Cardiac septum (tissue), 1 donor: ENCODE results near the gene KCNK10. TPM values are rescaled to one million over a fixed set of nuclear protein-coding genes. Genes with fewer than 3 reads are reported as not detected.

Experiments used
- DNase-seq: peaks from one replicate; pipeline ENCODE4 v3.0.0-alpha.2; 2020; ENCODE audit warnings: low spot score
- intact Hi-C: fragments of 100-400 bp; cut with DNase I; formaldehyde crosslinking; loops from one replicate; pipeline ENCODE4 v1.14.0; 2022
- total RNA-seq: library from RNA; stranded (reverse); fragmentation: NEBNext Ultra II Directional; extraction: Animal tissue kit (Norgen Biotek cat#: 25700); gene quantifications from one replicate; pipeline ENCODE4 v1.2.1, GENCODE V29; 2021
- donor health status: DM: no; HTN: no; CAD: no.

KCNK10 gene
- total RNA-seq, 1 donor from 2014 or later: not detected

DNA sequence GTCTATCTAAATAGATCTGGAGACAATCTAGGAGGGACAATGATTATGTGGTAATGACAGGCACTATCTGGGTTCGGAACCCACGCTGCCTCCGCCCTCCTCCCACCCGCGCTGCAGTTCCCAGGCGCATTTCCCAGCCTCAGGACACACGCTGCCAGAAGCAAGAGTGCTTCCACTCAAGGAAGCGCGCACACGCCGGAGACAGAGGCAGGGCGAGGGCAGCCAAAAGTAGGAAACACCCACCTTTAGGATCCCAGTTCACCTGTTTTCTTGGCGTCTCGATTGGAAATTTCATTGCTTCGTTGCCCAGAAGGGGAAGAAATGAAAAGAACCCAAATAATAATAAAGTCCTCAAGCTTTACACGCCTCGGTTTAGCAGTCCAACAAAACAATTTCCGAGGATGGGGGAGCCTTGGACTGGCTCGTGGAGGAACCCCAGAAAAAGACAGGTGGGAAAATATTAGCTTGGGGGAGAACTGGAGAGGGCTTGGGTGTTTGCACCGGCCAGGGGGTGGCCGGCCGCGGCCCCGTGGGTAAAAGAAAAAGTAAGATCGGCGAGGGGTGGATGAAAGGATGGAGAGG, 474 bp downstream of the KCNK10 start:
- no peak for DNase-seq
- intact Hi-C loops: no loop called here

DNA sequence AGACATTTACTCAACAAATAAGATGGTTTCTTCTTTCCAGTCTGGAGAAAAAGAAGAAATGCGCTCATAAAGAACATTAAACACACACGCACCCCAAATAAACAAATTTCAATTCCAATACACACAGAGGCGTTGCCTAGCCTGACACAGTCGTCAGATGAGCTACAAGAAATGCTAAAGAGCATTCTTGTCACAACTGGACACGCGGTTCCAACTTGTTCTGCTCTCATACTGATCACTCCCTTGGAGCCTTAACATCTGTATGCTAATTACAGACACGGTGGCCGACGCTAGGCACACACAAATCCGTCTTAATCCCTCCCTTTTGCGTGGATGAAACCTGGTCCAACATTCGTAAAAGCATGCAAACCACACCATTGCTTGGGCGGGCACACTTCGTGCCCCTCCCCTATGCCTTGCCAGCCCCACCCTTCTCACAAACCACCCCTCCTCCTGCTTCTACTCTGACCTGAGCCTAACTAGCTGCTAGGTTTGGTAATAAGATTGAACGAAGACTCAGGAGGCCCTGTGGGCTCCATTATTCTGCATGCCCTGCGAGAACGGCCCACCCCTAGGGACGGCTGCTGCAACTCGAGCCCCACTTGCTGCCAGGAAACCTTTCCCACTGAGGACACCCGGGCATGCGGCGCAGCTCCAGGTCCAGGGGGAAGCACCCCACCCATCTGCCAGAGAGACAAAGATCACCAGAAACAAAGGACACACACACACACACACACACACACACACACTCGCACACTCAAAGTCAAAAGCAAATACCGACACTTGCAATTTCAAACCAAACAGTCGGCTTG, 1.2 kb downstream of the KCNK10 start:
- no peak for DNase-seq
- intact Hi-C loops: no loop called here

DNA sequence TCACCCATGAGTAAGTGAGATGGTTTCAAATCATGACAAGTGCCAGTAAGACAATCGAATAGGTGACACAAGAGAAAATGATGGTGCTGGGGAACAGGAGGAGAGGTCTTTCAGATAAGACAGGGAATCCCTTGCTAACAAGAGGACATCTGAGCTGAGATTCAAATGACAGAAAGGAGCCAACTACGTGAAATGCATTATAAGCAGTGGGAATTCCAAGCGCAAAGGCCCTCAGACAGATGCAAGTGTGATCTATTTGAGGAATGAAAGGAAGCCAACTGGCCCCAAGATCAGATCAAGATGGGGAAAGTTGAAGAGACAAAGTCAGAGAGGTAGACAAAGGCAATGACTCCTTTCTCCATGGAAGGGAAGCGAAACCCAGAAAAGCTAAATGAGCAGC, 4.7 kb downstream of the KCNK10 start:
- intact Hi-C loops: no loop called here
- no peak for DNase-seq

DNA sequence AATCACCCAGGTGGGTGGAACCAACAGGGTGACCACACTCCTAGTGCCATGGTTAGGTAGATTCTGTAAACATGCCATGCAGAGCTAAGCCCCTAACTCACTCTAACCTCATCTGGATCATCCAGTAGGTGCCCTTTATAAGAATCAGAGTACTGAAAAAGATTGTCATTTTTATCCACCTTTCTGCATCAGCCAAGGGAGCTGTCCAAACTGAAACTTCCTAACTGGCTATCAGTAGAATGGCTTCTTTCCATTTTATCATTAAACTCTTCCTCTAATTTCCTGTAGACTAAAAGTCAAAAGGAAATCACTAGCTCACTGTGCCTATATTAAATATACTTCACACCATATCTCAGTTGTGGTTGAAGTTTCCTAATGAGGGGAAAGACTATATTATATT, 6.5 kb downstream of the KCNK10 start:
- no peak for DNase-seq
- intact Hi-C loops: no loop called here

DNA sequence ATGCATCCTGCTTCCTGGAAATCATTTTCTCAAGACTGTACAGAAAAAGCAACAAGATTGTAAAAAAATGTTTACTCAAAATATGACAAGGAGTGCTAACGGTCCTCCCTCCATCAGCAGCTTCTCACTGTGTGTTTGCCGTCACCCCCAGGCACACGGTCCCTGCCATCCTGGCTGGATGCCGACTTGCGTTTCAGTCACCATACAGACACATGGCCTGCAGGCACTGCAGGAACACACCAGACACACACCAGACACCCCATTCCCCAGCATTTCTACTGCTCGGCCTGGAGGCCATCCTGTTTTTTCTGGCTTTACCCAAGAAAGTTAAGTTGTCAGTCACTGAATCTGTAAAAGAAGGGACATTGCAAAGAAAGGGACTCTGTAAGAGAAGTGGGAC, 10.8 kb downstream of the KCNK10 start:
- intact Hi-C loops: no loop called here
- no peak for DNase-seq

DNA sequence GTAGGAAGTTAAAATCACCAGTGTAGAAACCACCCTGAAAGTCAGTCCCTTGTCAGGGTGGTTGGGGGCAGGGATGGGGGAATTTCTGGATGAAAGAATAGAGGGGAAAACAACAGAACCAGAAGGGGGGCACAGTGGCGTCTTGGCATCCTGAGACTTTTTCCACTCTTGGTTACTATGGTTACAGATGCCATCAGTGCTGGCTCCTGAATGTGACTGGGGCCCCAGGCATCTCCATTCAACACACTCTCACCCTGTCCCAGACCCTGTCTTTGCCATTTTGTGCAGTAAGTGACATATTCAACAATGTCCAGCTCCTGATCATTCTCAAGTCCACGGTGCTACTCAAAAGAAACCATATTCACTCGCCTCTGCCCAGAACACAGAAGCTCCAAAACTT, 11.3 kb downstream of the KCNK10 start:
- no peak for DNase-seq
- intact Hi-C loops: no loop called here

DNA sequence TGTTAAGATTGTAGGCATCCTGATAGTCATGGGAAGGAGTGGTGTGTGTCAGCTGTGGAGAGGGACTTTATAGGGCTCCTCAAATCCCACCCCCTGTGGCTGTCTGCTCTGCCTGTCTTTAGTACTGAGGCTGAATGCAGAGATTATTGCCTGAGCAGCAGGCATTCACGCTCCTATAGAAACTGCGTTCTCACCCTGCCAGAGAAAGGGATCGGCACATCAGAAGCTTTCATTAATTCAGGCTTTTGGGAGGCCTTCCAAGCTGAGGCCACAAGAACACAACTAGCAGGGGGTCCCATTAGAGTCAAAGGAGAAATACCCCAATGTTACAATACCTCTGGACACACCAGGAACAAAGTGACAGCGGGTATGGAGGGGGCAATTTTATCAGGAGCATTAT, 12.6 kb downstream of the KCNK10 start:
- intact Hi-C loops: no loop called here
- DNase-seq: no peak

DNA sequence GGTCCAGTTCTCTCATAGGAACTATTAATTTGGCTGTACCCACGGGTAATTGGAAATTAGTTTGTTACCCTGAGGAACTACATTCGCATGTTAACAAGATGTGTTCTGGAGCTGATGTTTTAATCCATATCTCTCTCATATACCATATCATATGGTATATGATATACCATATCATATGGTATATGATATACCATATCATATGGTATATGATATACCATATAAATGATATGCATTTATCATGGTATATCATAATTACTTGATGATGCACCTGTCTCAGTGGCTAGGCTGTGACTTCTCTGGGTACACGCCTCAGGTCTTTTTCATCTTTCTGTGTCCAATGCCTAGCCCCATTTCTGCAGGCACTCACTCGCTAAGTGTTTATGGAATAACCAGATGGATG, 13.0 kb downstream of the KCNK10 start:
- DNase-seq: no peak
- intact Hi-C loops: no loop called here

DNA sequence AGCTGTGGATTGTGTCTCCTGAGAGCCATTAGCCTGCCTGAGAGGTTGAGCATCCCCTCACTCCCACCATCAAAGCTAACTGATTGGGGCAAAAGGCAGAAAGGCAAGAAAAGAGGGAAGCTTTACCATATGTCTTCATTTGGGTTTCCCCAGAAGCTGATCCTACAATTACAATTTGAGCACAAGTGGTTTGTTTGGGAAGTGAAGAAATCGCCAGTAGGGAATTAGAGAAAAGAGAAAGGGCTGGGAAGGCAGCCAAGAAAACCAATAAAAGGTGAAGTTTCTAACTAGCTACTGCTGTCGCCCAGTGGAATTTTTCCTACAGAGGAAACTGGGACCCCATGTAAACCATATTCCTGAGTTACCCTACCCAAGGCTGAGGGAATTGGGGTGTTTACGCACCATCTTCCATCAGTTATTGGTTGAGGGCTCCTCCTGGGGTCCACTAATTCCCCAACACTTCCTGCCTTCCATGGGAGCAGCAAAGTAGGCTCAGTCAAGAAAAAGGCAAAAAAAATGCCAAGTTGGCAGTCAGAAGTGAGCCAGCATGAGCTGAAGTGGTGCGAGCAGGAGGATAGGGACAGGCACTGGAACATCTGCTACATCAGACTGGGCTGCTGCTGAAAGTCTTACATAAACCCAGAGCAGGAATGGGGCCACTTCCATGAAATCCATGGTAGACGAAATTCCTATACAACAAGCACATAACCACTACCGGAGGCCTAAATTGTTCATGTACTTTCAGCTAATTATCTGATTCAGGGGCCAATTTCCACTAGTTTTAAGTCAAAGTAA, 17.3 kb downstream of the KCNK10 start:
- no peak for DNase-seq
- intact Hi-C loops: no loop called here

DNA sequence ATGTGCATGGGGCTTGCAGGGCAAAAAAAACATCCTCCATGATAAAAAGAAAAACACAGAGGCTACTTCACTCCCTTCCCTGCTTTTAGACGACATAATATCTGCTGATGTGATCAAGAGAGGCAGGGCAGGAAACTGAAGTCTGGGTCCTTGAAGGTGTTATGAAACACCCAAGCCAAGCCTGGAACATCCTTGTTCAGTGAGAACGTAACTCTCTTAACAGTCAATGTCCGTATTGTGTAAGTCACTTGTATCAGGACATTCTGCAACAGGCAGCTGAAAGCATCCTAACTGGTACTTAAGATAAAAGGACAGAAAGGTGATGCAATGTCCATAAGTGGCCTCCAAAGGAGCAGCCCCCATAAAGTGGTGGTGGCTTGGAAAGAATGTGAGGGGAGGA, 20.0 kb downstream of the KCNK10 start:
- intact Hi-C loops: no loop called here

DNA sequence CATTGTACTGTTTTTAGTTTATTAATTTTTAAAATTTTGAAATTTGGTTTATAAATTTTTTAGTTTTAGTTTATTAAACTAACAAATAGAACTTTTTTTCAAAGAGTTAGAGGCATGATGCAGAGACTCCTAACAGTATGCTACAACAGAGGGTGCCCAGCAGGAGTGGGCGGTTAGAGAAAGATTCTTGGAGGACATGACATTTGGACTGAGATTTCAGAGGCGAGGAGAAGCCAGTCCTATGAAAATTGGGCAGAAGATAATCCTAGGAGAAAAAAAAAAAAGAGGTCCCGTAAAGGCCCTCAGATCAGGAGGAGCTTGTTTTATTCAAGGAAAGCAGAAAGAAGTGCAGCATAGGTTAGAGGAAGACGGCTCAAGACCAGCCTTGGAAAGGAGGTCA, 21.7 kb downstream of the KCNK10 start:
- intact Hi-C loops: no loop called here
- DNase-seq: no peak

More for the DNA sequence above, 20.0 kb downstream of the KCNK10 start:
- DNase-seq: no peak

DNA sequence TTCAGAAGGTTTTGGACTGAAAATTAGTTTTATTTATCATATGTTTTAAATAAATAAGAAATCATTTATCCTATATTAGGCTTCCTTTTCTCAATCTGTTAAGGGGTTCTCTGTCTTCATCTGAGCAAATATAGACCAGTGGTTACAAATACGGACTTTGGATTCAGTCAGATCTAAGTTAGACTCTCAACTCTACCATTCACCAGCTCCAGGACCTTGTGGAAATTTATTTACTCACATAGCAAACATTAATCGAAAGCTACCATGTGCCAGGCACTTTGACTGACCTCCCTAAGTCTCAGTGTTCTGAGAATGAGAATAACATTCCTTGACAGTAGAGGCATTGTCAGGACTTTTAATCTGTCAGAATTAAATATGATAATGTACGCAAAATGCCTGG, 22.3 kb downstream of the KCNK10 start:
- DNase-seq: no peak
- intact Hi-C loops: no loop called here

DNA sequence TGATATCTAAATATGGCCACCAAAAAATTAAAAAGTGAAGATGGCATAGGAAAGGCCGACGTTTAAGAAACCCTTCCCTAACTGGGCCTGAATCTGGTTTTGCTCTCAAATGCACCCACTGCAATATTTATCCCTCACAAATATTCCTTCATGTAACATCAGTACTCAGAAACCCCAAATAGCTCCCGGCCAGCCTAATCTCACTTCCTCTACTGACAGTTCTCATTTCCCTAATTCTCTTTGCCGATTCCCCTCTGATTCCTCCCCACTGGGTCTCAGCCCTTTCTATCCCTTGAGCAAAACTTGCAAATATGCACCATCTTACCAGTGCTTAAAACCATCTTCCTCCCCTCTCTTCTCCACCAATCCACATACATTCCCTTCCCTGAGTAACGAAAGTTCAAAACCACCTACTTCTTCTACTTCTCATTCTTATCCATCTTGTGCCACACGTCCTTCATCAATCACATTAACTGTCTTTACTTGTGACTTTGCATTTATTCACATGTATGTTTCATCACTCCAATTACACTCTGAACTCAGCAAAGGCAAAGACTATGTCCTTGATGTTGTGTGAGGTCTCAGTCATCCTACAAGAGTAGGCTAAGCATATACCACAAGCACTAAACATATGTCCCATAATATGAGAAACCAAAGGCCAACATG, 23.1 kb downstream of the KCNK10 start:
- no peak for DNase-seq
- intact Hi-C loops: no loop called here

DNA sequence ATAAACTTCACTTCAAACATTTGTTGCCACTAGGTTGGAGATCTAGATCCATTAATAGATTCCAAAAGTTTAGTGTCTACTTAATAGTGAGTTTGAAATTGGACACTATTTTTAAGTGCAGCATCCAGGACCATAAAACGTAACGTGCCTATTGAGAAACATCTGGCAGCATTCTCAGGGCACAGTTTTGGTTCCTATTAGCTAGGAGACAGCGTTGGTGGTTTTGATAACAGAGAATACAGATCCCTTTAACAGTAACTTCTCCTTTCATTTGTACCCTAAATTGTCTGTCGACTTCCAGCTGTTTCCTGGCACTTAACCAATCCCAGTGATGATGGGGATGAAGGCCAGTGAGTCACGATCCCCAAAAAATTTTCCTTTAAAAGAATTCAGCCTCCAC, 25.8 kb downstream of the KCNK10 start:
- intact Hi-C loops: no loop called here
- DNase-seq: no peak

DNA sequence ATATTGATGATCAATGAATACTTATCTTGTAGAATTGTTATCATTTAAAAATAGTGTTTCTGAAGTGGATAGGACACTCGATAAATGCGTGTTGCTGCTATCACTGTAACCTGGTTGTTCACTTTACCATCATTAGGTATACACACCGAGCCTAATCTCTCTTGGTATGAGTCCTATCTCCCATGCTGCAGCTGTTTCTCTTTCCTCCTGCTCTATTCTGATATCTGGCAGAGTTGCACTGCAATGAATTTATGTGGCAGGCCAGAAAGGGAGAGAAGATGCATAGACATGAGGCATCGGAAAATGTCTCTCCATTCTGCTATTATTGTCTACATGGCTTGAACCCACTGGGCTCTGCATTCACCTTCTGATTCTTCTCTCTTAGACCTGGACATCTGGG, 26.7 kb downstream of the KCNK10 start:
- DNase-seq: no peak
- intact Hi-C loops: no loop called here

DNA sequence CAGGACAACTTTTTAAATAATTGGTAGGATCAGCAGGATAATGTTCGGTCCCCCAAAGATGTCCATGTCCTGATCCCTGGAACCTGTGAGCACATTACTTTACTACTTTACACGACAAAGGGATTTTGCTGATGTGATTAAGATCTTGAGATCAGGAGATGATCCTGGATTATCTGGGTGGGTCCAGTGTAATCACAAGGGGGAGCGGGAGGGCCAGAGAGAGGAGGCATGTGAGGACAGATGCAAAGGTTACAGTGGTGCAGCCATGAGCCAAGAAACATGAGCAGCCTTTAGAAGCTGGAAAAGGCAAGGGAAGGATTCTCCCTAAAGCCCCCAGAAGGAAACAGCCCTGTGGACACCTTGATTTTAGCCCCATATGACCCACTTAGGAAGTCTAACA, 33.1 kb downstream of the KCNK10 start:
- intact Hi-C loops: no loop called here

DNA sequence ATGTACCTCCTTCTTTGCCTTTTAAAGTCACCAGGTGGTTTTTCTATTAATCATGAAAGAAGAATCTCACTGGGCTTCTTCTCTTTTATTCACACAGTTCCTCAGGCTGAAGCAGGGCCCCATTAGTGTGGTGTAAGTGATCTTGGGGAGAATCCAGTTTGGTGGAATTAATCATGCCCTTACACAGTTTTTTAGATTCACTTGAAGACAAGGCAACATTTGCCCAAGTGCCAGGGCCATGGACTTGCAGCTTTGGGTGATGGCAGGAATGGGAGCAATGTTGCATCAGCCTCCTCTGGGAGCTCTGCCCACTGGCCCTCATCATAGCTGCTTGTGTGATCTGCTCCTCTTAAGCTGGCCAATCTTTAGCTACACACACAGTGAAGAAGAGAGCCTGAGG, 33.8 kb downstream of the KCNK10 start:
- no peak for DNase-seq
- intact Hi-C loops: no loop called here

More for the DNA sequence above, 33.1 kb downstream of the KCNK10 start:
- no peak for DNase-seq

DNA sequence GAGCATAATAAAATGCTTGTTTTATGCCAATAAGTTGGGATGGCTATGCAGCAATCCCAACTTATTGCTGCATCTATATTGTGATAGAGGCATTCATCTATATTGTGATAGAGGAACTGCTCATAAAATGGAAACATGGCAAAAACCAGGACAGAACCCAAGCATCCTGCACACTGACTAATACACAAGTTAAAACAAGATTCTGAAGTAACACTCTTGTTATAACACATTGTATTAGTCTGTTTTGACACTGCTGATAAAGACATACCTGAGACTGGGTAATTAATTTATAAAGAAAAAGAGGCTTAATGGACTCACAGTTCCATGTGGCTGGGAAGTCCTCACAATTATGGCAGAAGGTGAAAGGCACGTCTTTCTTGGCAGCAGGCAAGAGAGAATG, 36.8 kb downstream of the KCNK10 start:
- no peak for DNase-seq
- intact Hi-C loops: no loop called here

DNA sequence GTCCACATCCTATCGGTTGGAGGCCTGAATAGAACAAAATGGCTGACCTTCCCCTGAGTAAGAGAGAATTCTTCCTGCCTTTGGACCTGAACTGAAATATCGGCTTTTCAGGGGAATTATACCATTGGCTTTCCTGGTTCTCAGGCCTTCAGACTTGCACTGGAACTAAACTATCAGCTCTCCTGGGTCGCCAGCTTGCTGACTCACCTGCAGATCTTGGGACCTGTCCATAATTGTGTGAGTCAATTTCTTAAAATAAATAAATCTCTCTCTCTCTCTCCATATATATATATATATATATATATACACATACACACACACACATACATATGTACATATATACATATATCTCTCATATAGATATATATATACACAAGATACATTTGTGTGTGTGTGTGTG, 41.6 kb downstream of the KCNK10 start:
- intact Hi-C loops: no loop called here
- no peak for DNase-seq

DNA sequence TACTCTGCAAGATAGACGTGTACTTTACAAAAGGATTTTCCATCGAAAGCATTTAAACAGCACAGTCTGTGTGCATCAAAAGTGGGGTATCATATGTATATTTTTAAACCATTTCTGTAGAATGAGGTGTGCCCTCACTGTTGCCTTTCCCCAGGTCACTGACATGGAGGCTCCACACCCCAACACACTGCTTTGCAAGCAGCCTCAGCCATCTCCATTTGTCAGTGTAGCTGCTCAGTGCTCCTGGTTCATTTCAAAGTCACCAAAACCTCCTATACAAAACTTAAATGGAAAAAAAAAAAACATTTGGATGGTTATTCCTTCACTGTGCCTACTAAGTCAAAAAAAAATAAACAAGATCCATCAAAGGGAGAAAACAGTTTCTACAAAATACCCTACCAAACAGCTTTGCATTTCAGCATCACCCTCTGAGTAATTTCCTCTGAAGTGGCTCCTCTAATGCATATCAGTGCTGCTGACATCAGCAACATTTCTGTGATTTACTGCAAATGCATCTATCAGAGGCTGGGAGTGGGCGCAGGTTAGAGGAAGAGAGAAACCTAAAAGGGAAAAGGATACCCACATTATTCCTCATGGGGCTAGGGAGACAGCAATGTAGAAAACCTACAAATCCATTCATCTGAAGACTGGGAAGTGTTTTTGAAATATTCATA, 46.0 kb downstream of the KCNK10 start:
- intact Hi-C loops: no loop called here
- no peak for DNase-seq
